GM23338 (cell line): ENCODE measurements around the gene NR2C2. TPM values are rescaled to one million over a fixed set of nuclear protein-coding genes. Genes with fewer than 3 reads are reported as not detected.

ENCODE experiments used
- ATAC-seq: fragments of 200-7000 bp; cut with Tn5 transposase; 3 replicates; pipeline ENCODE4 v1.9.1; 2020
- DNase-seq: peaks from one replicate; pipeline ENCODE4 v3.0.0-alpha.2; 2015; ENCODE audit warnings: low spot score
- H2AFZ ChIP-seq: fragments of 200-600 bp; sonication (generic); 2 replicates; pipeline ENCODE4 v1.8.0; 2016; ENCODE audit warnings: antibody characterized with exemption, mild to moderate bottlenecking, moderate library complexity
- H3F3A ChIP-seq: fragments of 200-600 bp; sonication (generic); replicated peaks from 2 replicates; pipeline ENCODE4 v1.8.0; 2017; ENCODE audit warnings: antibody characterized with exemption, mixed run types, low read depth
- H3K27ac ChIP-seq: fragments of 200-600 bp; sonication (generic); 2 replicates; pipeline ENCODE4 v1.6.1; 2016; ENCODE audit warnings: low read depth
- H3K27me3 ChIP-seq: fragments of 200-600 bp; sonication (generic); 2 replicates; pipeline ENCODE4 v1.8.0; 2016; ENCODE audit warnings: mild to moderate bottlenecking, mixed run types, moderate library complexity; ENCODE audit not compliant: insufficient read depth
- H3K36me3 ChIP-seq: fragments of 200-600 bp; sonication (generic); 2 replicates; pipeline ENCODE4 v1.8.0; 2016; ENCODE audit warnings: mild to moderate bottlenecking; ENCODE audit not compliant: insufficient read depth
- H3K4me1 ChIP-seq: fragments of 200-600 bp; sonication (generic); 2 replicates; pipeline ENCODE4 v1.8.0; 2016; ENCODE audit warnings: mild to moderate bottlenecking, moderate library complexity; ENCODE audit not compliant: insufficient read depth
- H3K4me2 ChIP-seq: fragments of 200-600 bp; sonication (generic); 2 replicates; pipeline ENCODE4 v1.7.1; 2017; ENCODE audit warnings: mixed run types
- H3K4me3 ChIP-seq: fragments of 200-600 bp; sonication (generic); 2 replicates; pipeline ENCODE4 v1.6.1; 2016; ENCODE audit warnings: mixed run types
- H3K79me2 ChIP-seq: fragments of 200-600 bp; sonication (generic); replicated peaks from 2 replicates; pipeline ENCODE4 v1.8.0; 2017; ENCODE audit warnings: mild to moderate bottlenecking; ENCODE audit not compliant: insufficient read depth
- H3K9me2 ChIP-seq: fragments of 200-600 bp; sonication (generic); 2 replicates; pipeline ENCODE4 v1.8.0; 2017; ENCODE audit not compliant: insufficient read depth
- H4K20me1 ChIP-seq: fragments of 200-600 bp; sonication (generic); replicated peaks from 2 replicates; pipeline ENCODE4 v1.8.0; 2017; ENCODE audit warnings: mild to moderate bottlenecking; ENCODE audit not compliant: insufficient read depth
- H3K27ac Mint-ChIP-seq: 2 replicates; pipeline ENCODE4 v1.8.0; 2020; ENCODE audit warnings: inconsistent platforms, mild to moderate bottlenecking, moderate library complexity, mixed read lengths
- H3K27me3 Mint-ChIP-seq: 3 replicates; pipeline ENCODE4 v1.8.0; 2022; ENCODE audit warnings: low read depth, mild to moderate bottlenecking, moderate library complexity, mixed read lengths, inconsistent platforms; ENCODE audit not compliant: insufficient read depth, poor library complexity
- H3K36me3 Mint-ChIP-seq: 3 replicates; pipeline ENCODE4 v1.8.0; 2021; ENCODE audit warnings: low read depth, mild to moderate bottlenecking, inconsistent platforms, moderate library complexity, mixed read lengths
- H3K4me1 Mint-ChIP-seq: 3 replicates; pipeline ENCODE4 v1.8.0; 2020; ENCODE audit warnings: mild to moderate bottlenecking, inconsistent platforms, mixed read lengths
- H3K4me3 Mint-ChIP-seq: 3 replicates; pipeline ENCODE4 v1.8.0; 2021; ENCODE audit warnings: moderate library complexity, mild to moderate bottlenecking, inconsistent platforms, mixed read lengths
- H3K9me3 Mint-ChIP-seq: 3 replicates; pipeline ENCODE4 v1.8.0; 2020; ENCODE audit warnings: moderate library complexity, mild to moderate bottlenecking, inconsistent platforms, mixed read lengths
- CTCF ChIP-seq, 2 experiments: fragments of 200-600 bp in 1 of 2; sonication (generic) in 1 of 2; conservative IDR thresholded peaks; 2 replicates each; pipeline versions ENCODE4 v1.5.1 to v1.6.1; 2016 to 2017; ENCODE audit warnings: antibody characterized with exemption in 2 of 2, low read depth in 2 of 2, mild to moderate bottlenecking in 2 of 2, moderate library complexity in 1 of 2
- ETS1 ChIP-seq: IDR thresholded peaks from 2 replicates; pipeline ENCODE4 v1.6.1; 2016; ENCODE audit warnings: antibody characterized with exemption
- EZH2 ChIP-seq: fragments of 200-600 bp; sonication (generic); IDR thresholded peaks from one replicate; pipeline ENCODE4 v1.8.0; 2017; ENCODE audit warnings: antibody characterized with exemption, mild to moderate bottlenecking, low read depth; ENCODE audit not compliant: unreplicated experiment
- EZH2phosphoT487 ChIP-seq: fragments of 200-600 bp; sonication (generic); IDR thresholded peaks from one replicate; pipeline ENCODE4 v1.8.1; 2018; ENCODE audit warnings: antibody characterized with exemption; ENCODE audit not compliant: unreplicated experiment
- JUNB ChIP-seq: IDR thresholded peaks from one replicate; pipeline ENCODE4 v1.6.1; 2016; ENCODE audit warnings: antibody characterized with exemption; ENCODE audit not compliant: unreplicated experiment
- POLR2AphosphoS5 ChIP-seq: IDR thresholded peaks from 2 replicates; pipeline ENCODE4 v1.6.1; 2016; ENCODE audit warnings: antibody characterized with exemption, low read depth
- ZNF114 ChIP-seq: fragments of 250-450 bp; sonication (Bioruptor Pico); IDR thresholded peaks from 2 replicates; pipeline ENCODE4 v1.5.0; 2020; ENCODE audit warnings: mild to moderate bottlenecking, moderate library complexity
- ZNF331 ChIP-seq: fragments of 250-450 bp; sonication (Bioruptor Pico); IDR thresholded peaks from 2 replicates; pipeline ENCODE4 v1.5.0; 2020; ENCODE audit warnings: low read depth, mild to moderate bottlenecking, moderate library complexity
- ZNF462 ChIP-seq: fragments of 250-450 bp; sonication (Bioruptor Pico); IDR thresholded peaks from 2 replicates; pipeline ENCODE4 v1.5.0; 2020; ENCODE audit warnings: mild to moderate bottlenecking, moderate library complexity
- polyA plus RNA-seq: library from polyadenylated mRNA; unstranded; fragments of >200 nt; fragmentation: Nextera tagmentation; extraction: Ambion mirVana; gene quantifications from 2 replicates; pipeline ENCODE4 v1.2.1, GENCODE V29; 2016
- total RNA-seq: library from RNA; depleted of rRNA; stranded (reverse); fragments of >200 nt; shearing (Covaris generic); gene quantifications from 2 replicates; pipeline ENCODE4 v1.2.3, GENCODE V29; 2014
- TF ChIP-seq, protein P1 (sequence below): IDR thresholded peaks from one replicate; pipeline ENCODE4 v1.6.1; 2018; ENCODE audit warnings: antibody characterized with exemption; ENCODE audit not compliant: unreplicated experiment

The NR2C2 gene
- total and polyA plus RNA-seq, 2 experiments from 2014 or later: 12.0 to 57.2 TPM

DNA sequence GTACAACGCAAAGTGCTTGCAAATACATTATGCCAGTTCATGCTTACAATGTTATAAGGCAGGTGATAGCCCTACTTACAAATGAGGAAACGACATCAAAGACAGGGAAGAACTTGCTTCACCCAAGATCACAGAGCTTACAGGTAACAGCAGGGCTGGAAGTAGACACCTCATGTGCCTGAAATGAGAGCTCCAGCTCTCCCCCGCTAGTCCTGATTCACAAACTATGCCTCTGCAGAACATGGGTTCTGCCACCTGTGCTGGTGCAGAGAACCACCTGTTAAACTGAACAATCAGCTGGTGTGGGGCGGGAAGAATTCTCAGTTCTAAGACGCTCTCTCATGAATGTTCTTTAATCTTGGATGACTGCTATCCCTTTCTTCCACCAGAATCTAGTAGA lies 144.2 kb downstream of the NR2C2 start:
- Histone ChIP-seq H3K27me3 (no peaks in the 10 kb centered on the region), H4K20me1 (no peaks in the 10 kb centered on the region; the same call in 1 of the 2 replicates), H3K9me2 (no peaks in the 10 kb centered on the region), H2AFZ (no peak overlapping the region), H3K36me3 (peaks cover 7% of the 10 kb centered on the region; the same call in 1 of the 2 replicates), H3K27ac (no peak overlapping the region), H3K4me1 (no peaks in the 10 kb centered on the region), H3K79me2 (no peaks in the 10 kb centered on the region), H3F3A (no peaks in the 10 kb centered on the region), H3K4me3 (no peak overlapping the region), H3K4me2 (no peak overlapping the region)
- Mint-ChIP-seq H3K4me1 (no peaks in the 10 kb centered on the region), H3K4me3 (no peak overlapping the region), H3K27me3 (no peaks in the 10 kb centered on the region), H3K9me3 (no peaks in the 10 kb centered on the region), H3K27ac (no peak overlapping the region), H3K36me3 (peaks cover 13% of the 10 kb centered on the region; the same call in 1 of the 3 replicates)
- TF ChIP-seq ZNF114 (CRISPR knock-in tag) (no peak), POLR2AphosphoS5 (no peak), ZNF331 (CRISPR knock-in tag) (no peak), EZH2phosphoT487 (no peak), JUNB (no peak), EZH2 (no peak), ETS1 (no peak), CTCF (conservative IDR thresholded peaks at IDR 0.05; ENCODE audit: low read depth in 2 of 2) (no peak)
- TF ChIP-seq, protein P1, sequence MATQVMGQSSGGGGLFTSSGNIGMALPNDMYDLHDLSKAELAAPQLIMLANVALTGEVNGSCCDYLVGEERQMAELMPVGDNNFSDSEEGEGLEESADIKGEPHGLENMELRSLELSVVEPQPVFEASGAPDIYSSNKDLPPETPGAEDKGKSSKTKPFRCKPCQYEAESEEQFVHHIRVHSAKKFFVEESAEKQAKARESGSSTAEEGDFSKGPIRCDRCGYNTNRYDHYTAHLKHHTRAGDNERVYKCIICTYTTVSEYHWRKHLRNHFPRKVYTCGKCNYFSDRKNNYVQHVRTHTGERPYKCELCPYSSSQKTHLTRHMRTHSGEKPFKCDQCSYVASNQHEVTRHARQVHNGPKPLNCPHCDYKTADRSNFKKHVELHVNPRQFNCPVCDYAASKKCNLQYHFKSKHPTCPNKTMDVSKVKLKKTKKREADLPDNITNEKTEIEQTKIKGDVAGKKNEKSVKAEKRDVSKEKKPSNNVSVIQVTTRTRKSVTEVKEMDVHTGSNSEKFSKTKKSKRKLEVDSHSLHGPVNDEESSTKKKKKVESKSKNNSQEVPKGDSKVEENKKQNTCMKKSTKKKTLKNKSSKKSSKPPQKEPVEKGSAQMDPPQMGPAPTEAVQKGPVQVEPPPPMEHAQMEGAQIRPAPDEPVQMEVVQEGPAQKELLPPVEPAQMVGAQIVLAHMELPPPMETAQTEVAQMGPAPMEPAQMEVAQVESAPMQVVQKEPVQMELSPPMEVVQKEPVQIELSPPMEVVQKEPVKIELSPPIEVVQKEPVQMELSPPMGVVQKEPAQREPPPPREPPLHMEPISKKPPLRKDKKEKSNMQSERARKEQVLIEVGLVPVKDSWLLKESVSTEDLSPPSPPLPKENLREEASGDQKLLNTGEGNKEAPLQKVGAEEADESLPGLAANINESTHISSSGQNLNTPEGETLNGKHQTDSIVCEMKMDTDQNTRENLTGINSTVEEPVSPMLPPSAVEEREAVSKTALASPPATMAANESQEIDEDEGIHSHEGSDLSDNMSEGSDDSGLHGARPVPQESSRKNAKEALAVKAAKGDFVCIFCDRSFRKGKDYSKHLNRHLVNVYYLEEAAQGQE: no peak
- ATAC-seq: no peak
- DNase-seq: no peak

DNA sequence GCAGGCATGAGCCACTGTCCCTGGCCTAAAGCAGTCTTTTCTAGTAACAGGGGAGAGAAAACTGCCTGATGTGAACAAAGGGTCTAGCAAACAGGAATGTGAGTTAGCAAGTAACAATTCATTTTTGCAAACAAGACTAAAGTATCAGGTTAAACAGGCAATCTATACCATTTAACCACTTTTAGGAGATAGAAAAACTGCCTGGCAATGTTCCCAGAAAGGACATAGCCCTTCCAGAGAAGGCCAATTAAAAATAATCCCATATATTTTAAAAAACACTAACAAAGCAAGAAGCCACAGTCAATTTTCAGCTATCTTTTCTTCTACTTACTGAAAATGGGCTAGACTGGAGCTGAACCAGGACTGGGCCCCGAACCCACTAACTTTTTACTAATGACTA lies 145.3 kb downstream of the NR2C2 start:
- Mint-ChIP-seq H3K36me3 (peaks cover 13% of the 10 kb centered on the region; the same call in 1 of the 3 replicates), H3K27me3 (no peaks in the 10 kb centered on the region), H3K9me3 (no peaks in the 10 kb centered on the region), H3K4me1 (no peaks in the 10 kb centered on the region; the same call in 2 of the 3 replicates), H3K4me3 (no peak overlapping the region), H3K27ac (no peak overlapping the region)
- no peak overlapping the region for H3K4me3 ChIP-seq
- H3K36me3 ChIP-seq: peaks cover 7% of the 10 kb centered on the region; the same call in 1 of the 2 replicates
- H3K4me1 ChIP-seq: no peaks in the 10 kb centered on the region
- H3K9me2 ChIP-seq: no peaks in the 10 kb centered on the region
- H3F3A ChIP-seq: no peaks in the 10 kb centered on the region
- H3K27ac ChIP-seq: no peak overlapping the region
- H3K79me2 ChIP-seq: peaks cover 10% of the 10 kb centered on the region
- no peaks in the 10 kb centered on the region for H3K27me3 ChIP-seq
- H4K20me1 ChIP-seq: no peaks in the 10 kb centered on the region; the same call in 1 of the 2 replicates
- DNase-seq (no peak), ATAC-seq (no peak)
- H3K4me2 ChIP-seq: no peak overlapping the region
- H2AFZ ChIP-seq: no peak overlapping the region
- TF ChIP-seq ZNF462 (CRISPR knock-in tag): no peak
